Immature natural killer cell (primary cell): ENCODE results near the gene FCSK. TPM values are rescaled to one million over a fixed set of nuclear protein-coding genes. Genes with fewer than 3 reads are reported as not detected.

Source experiments
- DNase-seq, 3 donors: peaks; one replicate each; pipeline ENCODE4 v3.0.0; 2022; ENCODE audit warnings: mixed read lengths in 1 of 3
- H3K27ac Mint-ChIP-seq, 6 donors: one replicate each; pipeline ENCODE4 v1.8.0; 2020; ENCODE audit warnings: mixed read lengths in 6 of 6, mild to moderate bottlenecking in 5 of 6, inconsistent platforms in 4 of 6, moderate library complexity in 3 of 6
- H3K27me3 Mint-ChIP-seq, 3 donors: one replicate each; pipeline ENCODE4 v1.8.0; 2020 to 2021; ENCODE audit warnings: low read depth in 3 of 3, mild to moderate bottlenecking in 3 of 3, mixed read lengths in 3 of 3, moderate library complexity in 3 of 3, inconsistent platforms in 1 of 3
- H3K36me3 Mint-ChIP-seq, 3 donors: one replicate each; pipeline ENCODE4 v1.8.0; 2020; ENCODE audit warnings: mixed read lengths in 3 of 3, inconsistent platforms in 2 of 3, mild to moderate bottlenecking in 2 of 3
- H3K4me1 Mint-ChIP-seq, 2 donors: one replicate each; pipeline ENCODE4 v1.8.0; 2020; ENCODE audit warnings: inconsistent platforms in 2 of 2, mild to moderate bottlenecking in 2 of 2, mixed read lengths in 2 of 2, moderate library complexity in 1 of 2
- H3K4me3 Mint-ChIP-seq, 5 donors: one replicate each; pipeline ENCODE4 v1.8.0; 2020; ENCODE audit warnings: mild to moderate bottlenecking in 5 of 5, mixed read lengths in 5 of 5, inconsistent platforms in 3 of 5, moderate library complexity in 3 of 5
- H3K9me3 Mint-ChIP-seq, 6 donors: one replicate each; pipeline ENCODE4 v1.8.0; 2020; ENCODE audit warnings: mild to moderate bottlenecking in 6 of 6, mixed read lengths in 6 of 6, inconsistent platforms in 4 of 6, moderate library complexity in 3 of 6
- polyA plus RNA-seq, 3 donors: library from polyadenylated mRNA; unstranded; fragments of 300-500 nt; fragmentation: Illumina TruSeq; gene quantifications; one replicate each; pipeline ENCODE4 v1.2.3, GENCODE V29; 2021

The FCSK gene
- polyA plus RNA-seq, 3 donors from 2014 or later = 6.7 to 11.9 (median 10.5) TPM

- no peak overlapping the region for H3K4me3 Mint-ChIP-seq
- H3K4me1 Mint-ChIP-seq = peaks cover 28 to 35% of the 10 kb centered on the region in 2 donors
- H3K27me3 Mint-ChIP-seq = peaks cover 0 to 1% (median 0%) of the 10 kb centered on the region in 3 donors
- DNase-seq = no peak
- peak overlapping the region in 1 of 6 donors; percentile 53 for H3K27ac Mint-ChIP-seq
- H3K9me3 Mint-ChIP-seq = no peaks in the 10 kb centered on the region
- H3K36me3 Mint-ChIP-seq = peaks cover 0 to 5% (median 0%) of the 10 kb centered on the region in 3 donors
These were observed 32.7 kb upstream of the FCSK start for GRCh38 chr16:70421473-70422311.

GRCh38 chr16:70422543-70422942 is 31.9 kb upstream of the FCSK start:
- H3K36me3 Mint-ChIP-seq = peaks cover 0 to 5% (median 0%) of the 10 kb centered on the region in 3 donors
- peak overlapping the region in 1 of 5 donors; percentile 7 for H3K4me3 Mint-ChIP-seq
- H3K27me3 Mint-ChIP-seq = peaks cover 0 to 1% (median 0%) of the 10 kb centered on the region in 3 donors
- DNase-seq = no peak
- H3K4me1 Mint-ChIP-seq = peaks cover 36 to 43% of the 10 kb centered on the region in 2 donors
- no peaks in the 10 kb centered on the region for H3K9me3 Mint-ChIP-seq
- peak overlapping the region in 1 of 6 donors; percentile 50 for H3K27ac Mint-ChIP-seq

- Mint-ChIP-seq H3K4me1 (peaks cover 56% of the 10 kb centered on the region in 2 donors), H3K27ac (peak overlapping the region; percentile 84 to 96 (median 90)), H3K36me3 (no peaks in the 10 kb centered on the region), H3K27me3 (peaks cover 0 to 2% (median 1%) of the 10 kb centered on the region in 3 donors), H3K9me3 (no peaks in the 10 kb centered on the region), H3K4me3 (peak overlapping the region; percentile 36 to 84 (median 80))
- no peak for DNase-seq
These were observed 26.6 kb upstream of the FCSK start for GRCh38 chr16:70427786-70428177.

GRCh38 chr16:70428178-70428998 is 26.0 kb upstream of the FCSK start:
- H3K9me3 Mint-ChIP-seq = no peaks in the 10 kb centered on the region
- peak overlapping the region; percentile 64 to 84 (median 80) for H3K4me3 Mint-ChIP-seq
- H3K27ac Mint-ChIP-seq = peak overlapping the region; percentile 84 to 96 (median 90)
- H3K36me3 Mint-ChIP-seq = no peaks in the 10 kb centered on the region
- peak; percentile 39 to 61 (median 42) for DNase-seq
- peaks cover 0 to 2% (median 1%) of the 10 kb centered on the region in 3 donors for H3K27me3 Mint-ChIP-seq
- H3K4me1 Mint-ChIP-seq = peaks cover 59% of the 10 kb centered on the region in 2 donors

GRCh38 chr16:70429888-70430666 is 24.3 kb upstream of the FCSK start:
- Mint-ChIP-seq H3K4me1 (peaks cover 58 to 67% of the 10 kb centered on the region in 2 donors), H3K36me3 (peaks cover 0 to 4% (median 0%) of the 10 kb centered on the region in 3 donors), H3K4me3 (peak overlapping the region; percentile 59 to 76 (median 74)), H3K9me3 (no peaks in the 10 kb centered on the region), H3K27ac (peak overlapping the region; percentile 91 to 97 (median 93)), H3K27me3 (peaks cover 0 to 4% (median 1%) of the 10 kb centered on the region in 3 donors)
- DNase-seq = no peak

GRCh38 chr16:70430667-70431536 is 23.5 kb upstream of the FCSK start:
- Mint-ChIP-seq H3K36me3 (peaks cover 0 to 4% (median 0%) of the 10 kb centered on the region in 3 donors), H3K27ac (peak overlapping the region; percentile 91 to 97 (median 93)), H3K4me1 (peaks cover 57 to 67% of the 10 kb centered on the region in 2 donors), H3K9me3 (no peaks in the 10 kb centered on the region), H3K4me3 (peak overlapping the region; percentile 59 to 76 (median 74)), H3K27me3 (peaks cover 0 to 4% (median 1%) of the 10 kb centered on the region in 3 donors)
- DNase-seq = peak; percentile 35 to 46 (median 38)

- no peaks in the 10 kb centered on the region for H3K9me3 Mint-ChIP-seq
- H3K4me3 Mint-ChIP-seq = no peak overlapping the region
These were observed 22.1 kb upstream of the FCSK start for GRCh38 chr16:70432356-70432722.

GRCh38 chr16:70432723-70433457 is 21.5 kb upstream of the FCSK start:
- Mint-ChIP-seq H3K27me3 (peaks cover 0 to 4% (median 1%) of the 10 kb centered on the region in 3 donors), H3K9me3 (no peaks in the 10 kb centered on the region), H3K27ac (peak overlapping the region in 3 of 6 donors; percentile 25 to 53 (median 51)), H3K4me3 (peak overlapping the region in 2 of 5 donors; percentile 4 to 32), H3K36me3 (peaks cover 0 to 4% (median 0%) of the 10 kb centered on the region in 3 donors), H3K4me1 (peaks cover 61 to 76% of the 10 kb centered on the region in 2 donors)
- DNase-seq = no peak

More at GRCh38 chr16:70432356-70432722, 22.1 kb upstream of the FCSK start:
- H3K36me3 Mint-ChIP-seq = peaks cover 0 to 4% (median 0%) of the 10 kb centered on the region in 3 donors
- no peak for DNase-seq
- peaks cover 61 to 76% of the 10 kb centered on the region in 2 donors for H3K4me1 Mint-ChIP-seq
- peaks cover 0 to 4% (median 1%) of the 10 kb centered on the region in 3 donors for H3K27me3 Mint-ChIP-seq
- H3K27ac Mint-ChIP-seq = peak overlapping the region in 2 of 6 donors; percentile 25 to 53

GRCh38 chr16:70433458-70434103 is 20.8 kb upstream of the FCSK start:
- H3K27me3 Mint-ChIP-seq = peaks cover 0 to 2% (median 1%) of the 10 kb centered on the region in 3 donors
- no peak for DNase-seq
- peaks cover 0 to 4% (median 0%) of the 10 kb centered on the region in 3 donors for H3K36me3 Mint-ChIP-seq
- H3K27ac Mint-ChIP-seq = peak overlapping the region in 4 of 6 donors; percentile 10 to 51 (median 42)
- H3K9me3 Mint-ChIP-seq = no peaks in the 10 kb centered on the region
- H3K4me1 Mint-ChIP-seq = peaks cover 59 to 74% of the 10 kb centered on the region in 2 donors
- no peak overlapping the region for H3K4me3 Mint-ChIP-seq

- Mint-ChIP-seq H3K36me3 (peaks cover 0 to 4% (median 0%) of the 10 kb centered on the region in 3 donors), H3K4me1 (peaks cover 54 to 73% of the 10 kb centered on the region in 2 donors), H3K9me3 (no peaks in the 10 kb centered on the region), H3K27me3 (peaks cover 0 to 2% (median 1%) of the 10 kb centered on the region in 3 donors), H3K27ac (peak overlapping the region in 1 of 6 donors; percentile 8), H3K4me3 (no peak overlapping the region)
- no peak for DNase-seq
These were observed 19.7 kb upstream of the FCSK start for GRCh38 chr16:70434484-70435260.
